ENCODE measurements around the gene GLIS1. TPM values are rescaled to one million over a fixed set of nuclear protein-coding genes. Genes with fewer than 3 reads are reported as not detected.

Gene GLIS1
- total RNA-seq, 1 donor from 2014 or later: not detected

GRCh38 chr1:53662169-53662568 is 76.8 kb downstream of the GLIS1 start:
- H3K27me3 Mint-ChIP-seq: peaks cover 5% of the 10 kb centered on the region
- no peak for ATAC-seq (ENCODE audit: low read depth)
- ChIA-PET POLR2A (no interaction called here), CTCF (no interaction called here)
- H3K4me3 Mint-ChIP-seq: no peak overlapping the region
- intact Hi-C loops (cut with micrococcal nuclease): no loop called here
- H3K9me3 Mint-ChIP-seq: no peaks in the 10 kb centered on the region
- no peaks in the 10 kb centered on the region for H3K4me1 Mint-ChIP-seq
- no peak for TF ChIP-seq CTCF (IDR thresholded peaks at IDR 0.05)
- DNase-seq: no peak
- no peaks in the 10 kb centered on the region for H3K36me3 Mint-ChIP-seq (ENCODE audit: low read depth)
- no peak overlapping the region for H3K27ac Mint-ChIP-seq

- TF ChIP-seq CTCF (IDR thresholded peaks at IDR 0.05): no peak
- ATAC-seq (ENCODE audit: low read depth) (no peak), DNase-seq (no peak)
- Mint-ChIP-seq H3K27me3 (peaks cover 6% of the 10 kb centered on the region), H3K27ac (no peak overlapping the region), H3K36me3 (ENCODE audit: low read depth) (no peaks in the 10 kb centered on the region), H3K4me3 (no peak overlapping the region), H3K9me3 (no peaks in the 10 kb centered on the region), H3K4me1 (no peaks in the 10 kb centered on the region)
- ChIA-PET POLR2A (no interaction called here), CTCF (no interaction called here)
- intact Hi-C loops (cut with micrococcal nuclease): no loop called here
Observed at GRCh38 chr1:53661496-53661895, 77.5 kb downstream of the GLIS1 start.

- Mint-ChIP-seq H3K4me1 (no peaks in the 10 kb centered on the region), H3K27me3 (peaks cover 10% of the 10 kb centered on the region), H3K27ac (no peak overlapping the region), H3K4me3 (no peak overlapping the region), H3K36me3 (ENCODE audit: low read depth) (no peaks in the 10 kb centered on the region), H3K9me3 (no peaks in the 10 kb centered on the region)
- no peak for DNase-seq
- no peak for ATAC-seq (ENCODE audit: low read depth)
- ChIA-PET CTCF (no interaction called here), POLR2A (no interaction called here)
- intact Hi-C loops (cut with micrococcal nuclease): no loop called here
- TF ChIP-seq CTCF (IDR thresholded peaks at IDR 0.05): no peak
Observed at GRCh38 chr1:53660666-53661065, 78.3 kb downstream of the GLIS1 start.

GRCh38 chr1:53659436-53659835 is 79.5 kb downstream of the GLIS1 start:
- Mint-ChIP-seq H3K27ac (no peak overlapping the region), H3K9me3 (no peaks in the 10 kb centered on the region), H3K4me1 (no peaks in the 10 kb centered on the region), H3K36me3 (ENCODE audit: low read depth) (no peaks in the 10 kb centered on the region), H3K27me3 (peaks cover 10% of the 10 kb centered on the region), H3K4me3 (no peak overlapping the region)
- CTCF ChIA-PET: no interaction called here
- POLR2A ChIA-PET: no interaction called here
- intact Hi-C loops (cut with micrococcal nuclease): no loop called here
- no peak for ATAC-seq (ENCODE audit: low read depth)
- no peak for DNase-seq
- TF ChIP-seq CTCF (IDR thresholded peaks at IDR 0.05): no peak

GRCh38 chr1:53658489-53659230 is 80.3 kb downstream of the GLIS1 start:
- ATAC-seq (ENCODE audit: low read depth): no peak
- H3K27ac Mint-ChIP-seq: no peak overlapping the region
- no peak overlapping the region for H3K4me3 Mint-ChIP-seq
- no peaks in the 10 kb centered on the region for H3K4me1 Mint-ChIP-seq
- CTCF ChIA-PET: no interaction called here
- H3K36me3 Mint-ChIP-seq (ENCODE audit: low read depth): no peaks in the 10 kb centered on the region
- no peaks in the 10 kb centered on the region for H3K9me3 Mint-ChIP-seq
- DNase-seq: no peak
- POLR2A ChIA-PET: no interaction called here
- H3K27me3 Mint-ChIP-seq: peaks cover 10% of the 10 kb centered on the region
- TF ChIP-seq CTCF (IDR thresholded peaks at IDR 0.05): no peak
- intact Hi-C loops (cut with micrococcal nuclease): no loop called here
